CD4-positive, alpha-beta T cell (primary cell): ENCODE results near the gene TIMELESS. TPM values are rescaled to one million over a fixed set of nuclear protein-coding genes. Genes with fewer than 3 reads are reported as not detected.

Source experiments
- ATAC-seq: fragments of 200-7000 bp; cut with Tn5 transposase; one replicate; pipeline ENCODE4 v1.10.0; 2022; ENCODE audit warnings: mild to moderate bottlenecking; ENCODE audit not compliant: poor library complexity
- CTCF ChIA-PET: fragments of 350-600 bp; sonication (Branson Sonifier 250); formaldehyde crosslinking; loops from one replicate; lab custom pipeline; 2021; ENCODE audit warnings: antibody characterized with exemption, inconsistent platforms; lab: Charles Lee
- POLR2A ChIA-PET: fragments of 350-600 bp; sonication (Branson Sonifier 250); formaldehyde crosslinking; loops from one replicate; lab custom pipeline; 2021; ENCODE audit warnings: antibody characterized with exemption, inconsistent platforms; lab: Charles Lee
- DNase-seq, 14 experiments: peaks; one replicate each; pipeline ENCODE4 v3.0.0-alpha.2; 2013 to 2020; ENCODE audit warnings: mixed read lengths in 2 of 14
- H3K27ac ChIP-seq, 2 donors: one replicate each; pipeline versions ENCODE4 v1.5.1 to v1.7.0; 2013; ENCODE audit warnings: low read length in 2 of 2, low read depth in 1 of 2, mild to moderate bottlenecking in 1 of 2
- H3K27me3 ChIP-seq, 2 experiments: 1 replicate in 1 of 2; 2 replicates in 1 of 2; pipeline versions ENCODE4 v1.6.1 to v1.7.0; 2013; ENCODE audit warnings: low read length in 2 of 2, control low read depth in 1 of 2, mild to moderate bottlenecking in 1 of 2, moderate library complexity in 1 of 2; ENCODE audit not compliant: insufficient read depth in 2 of 2, control insufficient read depth in 1 of 2
- H3K36me3 ChIP-seq: one replicate; pipeline ENCODE4 v1.6.1; 2013; ENCODE audit warnings: low read length, control low read depth; ENCODE audit not compliant: insufficient read depth
- H3K4me1 ChIP-seq: one replicate; pipeline ENCODE4 v1.6.1; 2013; ENCODE audit warnings: low read length, control low read depth; ENCODE audit not compliant: insufficient read depth
- H3K4me3 ChIP-seq: one replicate; pipeline ENCODE4 v1.5.1; 2013; ENCODE audit warnings: mild to moderate bottlenecking, low read length, moderate library complexity
- H3K9me3 ChIP-seq, 2 experiments: 1 replicate in 1 of 2; 2 replicates in 1 of 2; pipeline versions ENCODE4 v1.6.1 to v1.7.0; 2013; ENCODE audit warnings: low read length in 2 of 2, mild to moderate bottlenecking in 2 of 2, control low read depth in 1 of 2, moderate library complexity in 1 of 2; ENCODE audit not compliant: control insufficient read depth in 1 of 2, insufficient read depth in 1 of 2
- H3K27ac Mint-ChIP-seq: one replicate; pipeline ENCODE4 v1.8.0; 2020; ENCODE audit warnings: mixed read lengths
- H3K27me3 Mint-ChIP-seq: one replicate; pipeline ENCODE4 v1.8.0; 2021; ENCODE audit warnings: mixed read lengths
- H3K36me3 Mint-ChIP-seq: one replicate; pipeline ENCODE4 v1.8.0; 2021; ENCODE audit warnings: low read depth, mixed read lengths
- H3K4me1 Mint-ChIP-seq: one replicate; pipeline ENCODE4 v1.8.0; 2021; ENCODE audit warnings: low read depth, mixed read lengths
- H3K4me3 Mint-ChIP-seq: one replicate; pipeline ENCODE4 v1.8.0; 2020; ENCODE audit warnings: mild to moderate bottlenecking, mixed read lengths
- H3K9me3 Mint-ChIP-seq: one replicate; pipeline ENCODE4 v1.8.0; 2020; ENCODE audit warnings: mixed read lengths
- CTCF ChIP-seq: fragments of 200-600 bp; IDR thresholded peaks from one replicate; pipeline ENCODE4 v1.8.0; 2022; ENCODE audit warnings: antibody characterized with exemption, mild to moderate bottlenecking
- intact Hi-C, 2 experiments: fragments of 100-400 bp; cut with DNase I in 1 of 2; cut with micrococcal nuclease in 1 of 2; formaldehyde crosslinking; loops; one replicate each; pipeline versions ENCODE4 v1.15.1 to v1.9.0; 2023 to 2025; cut with DNase I, micrococcal nuclease
- total RNA-seq, 174 experiments: library from RNA in 2 of 174; stranded (reverse) in 2 of 174; gene quantifications; one replicate each; pipeline ENCODE4 v1.2.3 and lab custom pipeline; 2021 to 2026

The TIMELESS gene
- total RNA-seq, 2 experiments from 2014 or later = 3.0 to 3.1 TPM

GRCh38 chr12:56389412-56389811 is 59.8 kb downstream of the TIMELESS start:
- intact Hi-C loops = no loop called here
- Mint-ChIP-seq H3K9me3 (no peaks in the 10 kb centered on the region), H3K36me3 (no peaks in the 10 kb centered on the region), H3K27ac (no peak overlapping the region), H3K27me3 (no peaks in the 10 kb centered on the region), H3K4me1 (no peaks in the 10 kb centered on the region), H3K4me3 (no peak overlapping the region)
- no peak for TF ChIP-seq CTCF
- ATAC-seq = no peak
- ChIA-PET POLR2A (interaction anchor here (0.7 kb wide), 1 partner anchor 275 kb away, joined by 4 read pairs; no protein-coding TSS in a partner anchor), CTCF (no interaction called here)
- H3K9me3 ChIP-seq = no peaks in the 10 kb centered on the region
- no peaks in the 10 kb centered on the region for H3K36me3 ChIP-seq
- H3K27ac ChIP-seq = no peak overlapping the region
- no peak overlapping the region for H3K4me3 ChIP-seq
- H3K27me3 ChIP-seq = no peaks in the 10 kb centered on the region
- H3K4me1 ChIP-seq = no peaks in the 10 kb centered on the region
- DNase-seq = no peak

DNA sequence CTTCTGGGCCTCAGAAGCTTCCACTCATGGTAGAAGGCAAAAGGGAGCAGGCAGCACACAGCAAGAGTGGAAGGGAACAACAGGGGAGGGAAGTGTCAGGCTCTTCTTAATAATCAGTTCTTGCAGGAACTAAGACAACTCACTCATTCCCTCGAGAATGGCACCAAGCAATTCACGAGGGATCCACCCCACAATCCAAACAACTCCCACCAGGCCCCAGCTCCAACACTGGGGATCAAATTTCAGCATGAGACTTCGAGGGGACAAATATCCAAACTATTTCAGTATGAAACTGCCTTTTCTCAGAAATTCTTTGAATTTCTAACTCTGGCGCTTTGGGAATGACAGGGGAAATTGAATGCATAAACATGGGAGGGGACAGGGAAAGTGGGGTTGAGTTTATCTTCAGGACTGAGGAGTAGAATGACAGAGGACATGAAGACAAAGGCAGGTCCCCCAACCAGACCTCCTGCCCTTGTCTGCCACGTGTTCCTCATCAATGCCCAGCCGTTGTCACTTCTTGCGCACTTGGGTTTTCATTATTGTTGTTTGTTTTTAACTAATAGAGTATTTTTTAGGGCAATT is 62.0 kb downstream of the TIMELESS start:
- ATAC-seq (no peak), DNase-seq (no peak)
- no peaks in the 10 kb centered on the region for H3K27me3 Mint-ChIP-seq
- no peaks in the 10 kb centered on the region for H3K36me3 Mint-ChIP-seq
- Histone ChIP-seq H3K4me3 (no peak overlapping the region), H3K36me3 (no peaks in the 10 kb centered on the region), H3K27me3 (no peaks in the 10 kb centered on the region), H3K27ac (no peak overlapping the region), H3K4me1 (no peaks in the 10 kb centered on the region), H3K9me3 (no peaks in the 10 kb centered on the region)
- POLR2A ChIA-PET = interaction anchor here (0.6 kb wide), 1 partner anchor 348 kb away, joined by 3 read pairs; no protein-coding TSS in a partner anchor
- TF ChIP-seq CTCF = no peak
- H3K9me3 Mint-ChIP-seq = no peaks in the 10 kb centered on the region
- intact Hi-C loops = no loop called here
- H3K4me1 Mint-ChIP-seq = no peaks in the 10 kb centered on the region
- no peak overlapping the region for H3K4me3 Mint-ChIP-seq
- CTCF ChIA-PET = no interaction called here
- H3K27ac Mint-ChIP-seq = no peak overlapping the region

DNA sequence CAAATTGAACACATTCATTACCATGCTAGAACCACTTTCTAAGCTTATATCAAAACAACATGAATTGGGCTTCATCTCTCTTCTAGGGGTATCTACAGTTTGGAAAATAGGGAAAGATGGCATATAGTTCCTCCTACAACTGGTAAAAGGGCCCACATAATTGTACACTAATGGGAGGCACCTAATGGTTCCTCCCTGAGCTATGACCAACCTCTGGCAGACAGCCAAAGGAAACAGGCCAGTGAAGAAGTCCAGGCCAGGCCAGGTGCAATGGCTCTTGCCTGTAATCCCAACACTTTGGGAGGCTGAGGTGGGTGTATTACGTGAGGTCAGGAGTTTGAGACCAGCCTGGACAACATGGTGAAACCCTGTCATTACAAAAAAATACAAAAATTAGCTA is 63.4 kb downstream of the TIMELESS start:
- Histone ChIP-seq H3K27ac (no peak overlapping the region), H3K36me3 (no peaks in the 10 kb centered on the region), H3K4me3 (no peak overlapping the region), H3K27me3 (no peaks in the 10 kb centered on the region), H3K4me1 (no peaks in the 10 kb centered on the region), H3K9me3 (no peaks in the 10 kb centered on the region)
- no peaks in the 10 kb centered on the region for H3K4me1 Mint-ChIP-seq
- no peak for TF ChIP-seq CTCF
- no peak overlapping the region for H3K27ac Mint-ChIP-seq
- intact Hi-C loops = no loop called here
- no peaks in the 10 kb centered on the region for H3K27me3 Mint-ChIP-seq
- no peak overlapping the region for H3K4me3 Mint-ChIP-seq
- H3K36me3 Mint-ChIP-seq = no peaks in the 10 kb centered on the region
- H3K9me3 Mint-ChIP-seq = no peaks in the 10 kb centered on the region
- ATAC-seq (no peak), DNase-seq (no peak)
- ChIA-PET CTCF (interaction anchor here (0.6 kb wide), 1 partner anchor 10 kb away, joined by 4 read pairs; no protein-coding TSS in a partner anchor), POLR2A (no interaction called here)
